COLO668 (cell line): Measurements from ENCODE around the gene KLF7.

ENCODE experiments used
- DNase-seq: peaks from one replicate; lab custom pipeline; 2025; ENCODE audit not compliant: unreplicated experiment; lab: John Stamatoyannopoulos, UW

KLF7 gene

DNA sequence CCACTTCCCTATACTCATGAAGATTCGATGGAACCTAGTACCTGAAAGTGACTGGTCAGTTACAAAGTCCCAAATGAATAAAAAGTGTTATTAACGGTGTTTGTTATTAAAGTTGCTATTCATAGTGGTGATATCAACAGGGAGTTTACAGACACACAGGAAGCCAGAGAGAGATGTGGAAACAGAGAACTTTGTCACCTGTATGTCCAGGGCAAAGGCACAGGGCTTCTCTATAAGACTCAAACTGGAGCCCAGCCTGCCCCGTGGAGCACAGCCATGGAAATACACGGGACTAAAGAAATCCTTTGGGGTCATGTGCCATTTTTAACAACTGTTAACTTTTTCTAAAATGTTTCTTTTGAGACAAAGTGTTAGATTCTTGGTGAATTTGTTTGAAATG lies 68.5 kb downstream of the KLF7 start:
- DNase-seq: no peak

DNA sequence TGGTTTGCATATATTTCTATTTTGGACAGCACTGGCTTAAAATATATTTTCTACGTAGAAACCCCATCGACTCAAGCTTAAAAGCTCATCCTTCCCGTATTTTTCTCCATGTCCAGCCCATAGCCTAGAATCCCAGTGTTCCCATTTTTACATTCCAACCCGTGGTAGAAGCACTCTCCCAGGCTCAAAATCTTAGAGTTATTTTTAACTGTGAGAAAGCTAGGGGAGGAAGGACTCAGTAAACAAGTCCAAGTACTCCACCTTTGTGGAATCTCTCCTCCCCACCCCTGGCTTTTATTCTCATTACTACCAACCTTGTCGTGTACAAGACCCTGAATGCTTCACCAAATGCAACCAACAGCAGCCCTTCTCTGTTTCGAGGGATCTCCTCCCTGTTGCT lies 69.8 kb downstream of the KLF7 start:
- no peak for DNase-seq

GRCh38 chr2:207093234-207093633 lies 72.5 kb downstream of the KLF7 start:
- DNase-seq: no peak

- no peak for DNase-seq
Observed at GRCh38 chr2:207092818-207093217, 72.9 kb downstream of the KLF7 start.

- no peak for DNase-seq
Observed at GRCh38 chr2:207091928-207092327, 73.8 kb downstream of the KLF7 start.

DNA sequence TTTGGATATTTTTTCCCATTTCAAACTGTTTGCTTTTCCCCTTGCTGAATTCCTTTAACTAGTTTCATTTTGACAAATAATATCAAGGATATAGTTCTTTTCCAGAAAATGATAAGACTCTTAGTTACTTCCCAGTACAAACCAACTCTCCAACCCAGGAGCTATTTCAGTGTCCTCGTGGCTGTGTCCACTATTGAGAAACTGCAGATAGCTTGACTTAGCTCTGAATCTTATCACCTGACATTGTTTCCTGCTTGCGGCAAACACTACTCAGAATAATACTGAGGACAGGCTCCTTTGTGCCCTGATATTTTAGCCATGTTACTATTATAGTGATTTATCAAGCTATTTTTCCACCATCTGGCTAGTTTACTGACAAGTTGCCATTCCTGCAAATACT lies 74.6 kb downstream of the KLF7 start:
- DNase-seq: no peak

DNA sequence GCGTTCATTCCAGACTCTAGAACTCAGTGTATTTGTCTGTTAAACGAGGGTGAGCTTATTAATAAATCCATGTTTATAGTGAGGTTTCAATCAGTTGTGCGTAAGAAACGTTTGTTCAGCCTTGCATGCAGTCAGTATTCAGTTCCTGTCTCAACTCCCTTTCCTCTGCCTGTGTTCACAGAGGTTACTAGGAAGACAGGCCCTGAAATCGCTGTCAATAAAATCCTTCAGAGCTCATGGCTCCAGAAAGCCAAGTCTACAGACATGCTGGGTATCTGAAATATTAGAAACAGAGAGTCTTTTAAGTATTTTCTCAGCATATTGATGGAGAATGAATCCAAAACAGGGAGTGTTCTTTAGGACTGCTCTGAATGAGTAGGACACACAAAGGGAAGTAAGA lies 75.4 kb downstream of the KLF7 start:
- no peak for DNase-seq

- no peak for DNase-seq
Observed at GRCh38 chr2:207088839-207089238, 76.9 kb downstream of the KLF7 start.

DNA sequence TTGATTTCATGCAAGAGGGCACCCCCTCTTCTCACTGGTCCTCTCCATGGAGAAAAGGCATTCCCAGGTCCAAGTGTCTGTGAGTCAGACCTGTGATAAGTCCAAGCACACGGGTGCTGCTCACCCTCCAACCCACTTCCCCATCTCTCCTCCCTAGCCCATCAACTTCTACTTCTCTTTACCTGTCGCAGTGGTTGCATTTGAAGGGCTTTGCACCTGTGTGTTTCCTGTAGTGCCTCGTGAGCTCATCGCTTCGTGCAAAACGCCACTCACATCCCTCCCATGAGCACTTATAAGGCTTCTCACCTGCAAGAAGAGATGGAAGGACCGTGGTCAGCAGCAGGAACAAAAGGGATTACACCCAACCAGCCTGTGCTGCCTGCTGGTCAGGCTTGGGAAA lies 77.5 kb downstream of the KLF7 start:
- DNase-seq: peak; percentile 26

DNA sequence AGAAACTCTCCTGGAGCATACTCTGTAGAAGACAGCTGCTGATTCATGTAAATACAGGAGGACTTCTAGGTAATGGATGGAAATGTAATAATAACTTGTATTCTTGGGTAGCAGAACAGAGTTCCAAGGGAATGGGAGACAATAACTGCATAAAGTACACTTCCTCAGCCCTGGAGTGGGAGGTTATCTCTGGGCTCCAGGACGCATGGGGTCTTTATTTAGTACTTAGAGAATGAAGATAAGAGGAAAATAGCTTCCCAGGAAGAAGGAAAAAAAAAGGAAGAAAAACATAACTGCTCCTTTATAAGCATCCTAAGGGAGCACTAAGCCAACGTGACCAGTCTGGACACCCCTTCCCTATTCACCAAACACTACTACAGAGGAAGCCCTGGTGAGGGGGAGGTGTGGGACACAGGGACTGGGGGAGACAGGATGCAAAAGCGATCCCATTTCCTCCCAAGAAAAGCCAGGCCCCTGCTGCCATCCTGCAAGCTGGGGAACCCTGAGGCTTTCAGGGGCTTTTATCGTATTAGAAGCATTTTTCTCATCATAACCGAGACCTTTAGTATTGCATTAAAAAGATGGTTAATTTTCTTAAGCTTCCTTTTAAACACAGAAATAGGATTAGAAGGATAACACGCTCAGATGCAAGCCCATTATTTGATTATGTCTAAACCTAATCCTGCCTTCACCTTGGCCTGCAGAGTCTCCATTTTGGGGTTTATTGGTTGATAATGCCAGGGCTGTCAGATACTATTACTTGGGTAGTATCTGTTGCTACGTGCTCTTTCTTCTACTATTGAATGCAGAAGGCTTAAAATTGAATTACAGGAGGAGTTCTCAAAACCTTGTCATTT lies 78.5 kb downstream of the KLF7 start:
- DNase-seq: no peak

DNA sequence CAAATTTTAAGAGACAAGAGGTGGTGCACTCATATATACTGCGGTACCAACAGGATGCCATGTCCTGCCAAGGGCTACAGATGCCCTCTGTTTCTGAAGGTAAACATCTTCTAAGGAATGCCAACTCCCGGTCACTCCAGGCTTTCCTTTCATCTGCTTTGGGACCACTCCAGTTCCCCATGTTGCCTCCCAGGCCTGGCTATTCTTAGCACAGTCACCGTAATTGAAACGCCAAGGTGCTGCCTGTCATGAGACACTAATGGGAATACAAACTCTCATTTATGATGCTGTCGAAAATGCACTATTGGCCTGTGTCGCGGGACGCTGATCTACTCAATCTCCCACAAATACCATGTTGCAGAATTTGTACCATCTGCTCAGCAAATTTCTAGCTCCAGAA lies 79.6 kb downstream of the KLF7 start:
- no peak for DNase-seq

- no peak for DNase-seq
Observed at GRCh38 chr2:207085110-207085509, 80.6 kb downstream of the KLF7 start.

DNA sequence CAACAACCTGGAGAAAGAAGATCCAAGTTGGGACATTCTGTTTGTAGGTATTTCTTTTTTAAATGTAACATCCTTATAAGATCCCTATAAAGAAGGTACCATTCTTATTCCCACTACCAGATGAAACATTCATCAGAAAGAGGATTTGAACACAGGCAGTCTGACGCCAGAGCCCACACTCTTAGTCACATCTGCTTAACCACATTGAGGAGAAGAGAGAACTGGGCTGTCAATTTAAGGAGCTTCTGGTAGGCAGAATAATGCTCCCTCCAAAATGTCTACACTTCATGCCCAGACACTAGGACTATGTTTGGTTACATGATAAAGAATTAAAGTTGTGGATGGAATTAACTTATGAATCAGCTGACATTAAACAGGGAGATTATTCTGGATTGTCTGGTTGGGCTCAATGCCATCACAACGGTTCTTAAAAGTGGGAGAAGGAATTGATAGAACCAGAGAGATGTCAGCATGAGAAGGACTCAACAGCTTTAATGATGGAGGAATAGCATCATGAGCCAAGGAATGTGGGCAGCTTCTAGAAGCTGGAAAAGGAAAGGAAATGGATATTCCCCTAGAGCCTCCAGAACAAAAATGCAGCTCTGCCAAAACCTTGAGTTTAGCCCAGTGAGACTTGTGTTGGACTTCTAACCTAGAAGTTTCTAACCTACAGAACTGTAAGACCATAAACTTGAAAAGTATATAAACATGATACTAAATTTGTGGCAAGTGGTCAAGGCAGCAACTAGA lies 82.2 kb downstream of the KLF7 start:
- no peak for DNase-seq

GRCh38 chr2:207082619-207083018 lies 83.1 kb downstream of the KLF7 start:
- DNase-seq: no peak

DNA sequence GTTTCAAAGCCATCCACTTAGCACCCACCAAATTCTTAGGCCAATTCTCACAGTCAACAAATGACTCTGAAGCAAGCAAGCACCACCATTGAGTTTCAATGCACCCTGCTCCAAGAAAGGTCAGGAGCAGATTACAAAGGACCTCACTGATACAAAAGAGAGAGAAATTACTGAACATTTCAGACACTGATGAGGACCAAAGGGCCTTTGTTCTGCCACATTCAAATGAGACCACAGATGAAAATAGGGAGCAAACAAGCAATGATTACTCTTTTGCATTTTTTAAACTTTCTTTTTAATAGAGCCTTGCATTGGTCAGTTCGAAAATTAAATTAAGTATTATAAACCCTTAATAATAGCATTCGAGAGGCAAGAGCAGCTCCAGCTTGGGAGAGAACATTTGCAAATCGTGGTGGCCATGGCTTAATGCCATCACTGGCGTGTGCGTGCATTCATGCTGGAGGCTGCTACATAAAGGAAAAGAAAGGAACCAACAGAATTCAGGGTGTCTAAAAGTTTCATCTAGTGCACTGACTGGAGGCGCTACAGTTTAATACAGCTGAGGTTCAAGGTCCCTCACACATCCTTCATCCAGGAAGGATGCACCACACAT lies 87.5 kb downstream of the KLF7 start:
- no peak for DNase-seq

GRCh38 chr2:207077266-207077665 lies 88.5 kb downstream of the KLF7 start:
- no peak for DNase-seq

DNA sequence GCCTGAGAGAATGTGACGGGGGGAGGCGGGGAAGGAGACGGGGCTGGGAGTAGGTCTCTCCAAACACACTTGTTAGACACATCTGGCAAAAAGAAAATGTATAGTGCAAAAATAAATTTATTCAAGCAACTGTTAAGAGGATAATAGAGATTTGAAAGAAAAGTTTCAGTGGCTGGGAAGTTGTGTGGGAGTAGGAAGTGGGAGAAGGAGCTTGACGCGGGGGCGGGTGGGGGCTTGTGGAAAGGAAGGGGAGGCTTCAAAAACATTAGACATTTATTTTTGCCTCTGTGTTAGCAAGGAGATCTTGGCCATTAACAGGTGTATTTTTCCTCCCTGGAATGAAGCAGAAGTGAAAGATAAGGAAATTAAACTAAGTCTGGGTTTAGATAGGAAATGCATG lies 90.3 kb downstream of the KLF7 start:
- DNase-seq: no peak

DNA sequence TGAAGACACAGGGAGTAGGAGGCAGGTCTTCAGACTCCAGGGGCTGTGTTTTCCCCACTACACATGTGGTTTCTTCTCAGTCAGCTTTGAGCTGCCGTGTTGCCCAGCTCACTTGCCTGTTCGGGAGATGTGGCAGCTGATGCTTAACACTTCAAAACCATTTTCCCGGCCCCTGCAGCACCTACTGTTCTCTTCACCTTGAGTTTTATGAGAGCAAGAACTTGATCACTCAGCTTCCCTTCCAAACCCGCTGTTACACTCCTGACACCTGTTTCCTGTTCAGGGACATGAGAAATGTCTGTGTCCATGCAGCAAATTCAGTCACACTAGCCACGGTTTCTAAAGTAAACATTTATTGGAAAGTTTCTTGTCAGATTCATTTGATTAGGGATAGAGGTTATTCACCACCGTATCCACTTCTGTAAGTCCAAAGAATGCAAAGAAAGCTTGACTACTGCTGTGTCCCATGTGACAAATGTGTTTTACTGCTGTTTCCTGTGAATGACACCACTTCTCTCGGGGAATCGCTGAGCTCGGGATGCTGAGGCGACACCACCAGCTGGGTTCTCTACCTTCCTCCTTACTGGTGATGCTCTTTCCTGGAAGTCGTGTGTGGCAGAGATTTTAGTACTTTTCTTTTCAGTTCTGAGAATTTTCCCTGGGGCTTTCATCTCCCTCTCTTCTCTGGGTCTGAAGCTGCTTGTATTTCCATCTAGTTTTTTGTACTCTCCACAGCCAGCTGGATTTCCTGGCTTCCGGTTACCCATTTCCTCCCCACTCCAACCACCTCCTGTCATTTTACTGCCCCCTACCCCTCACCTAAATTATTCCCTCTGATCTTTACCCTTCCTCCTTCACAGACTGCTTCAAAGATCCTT lies 91.7 kb downstream of the KLF7 start:
- DNase-seq: no peak

- DNase-seq: no peak
Observed at GRCh38 chr2:207073412-207073800, 92.3 kb downstream of the KLF7 start.

- no peak for DNase-seq
Observed at GRCh38 chr2:207072571-207072970, 93.2 kb downstream of the KLF7 start.

- no peak for DNase-seq
Observed at GRCh38 chr2:207071820-207072219, 93.9 kb downstream of the KLF7 start.
